K562 (cell line): ENCODE data around the gene PTPRM. TPM values are rescaled to one million over a fixed set of nuclear protein-coding genes. Genes with fewer than 3 reads are reported as not detected.

Experiments
- ELF2 ChIP-seq: fragments of 250-450 bp; sonication (Bioruptor Pico); IDR thresholded peaks from 2 replicates; pipeline ENCODE4 v1.5.0; 2021; ENCODE audit warnings: mild to moderate bottlenecking
- MEF2A ChIP-seq: IDR thresholded peaks from 2 replicates; pipeline ENCODE4 v1.6.1; 2011; ENCODE audit warnings: low read depth, mild to moderate bottlenecking, low read length, moderate library complexity; ENCODE audit not compliant: control insufficient read depth
- TCF7L2 ChIP-seq: fragments of 150-350 bp; IDR thresholded peaks from 2 replicates; pipeline ENCODE4 v1.6.1; 2016; ENCODE audit warnings: low read depth, mild to moderate bottlenecking, low read length, moderate library complexity
- polyA plus RNA-seq, 8 experiments: library from polyadenylated mRNA; depleted of rRNA in 4 of 8; stranded (reverse) in 5 of 8; unstranded in 3 of 8; fragments of >200 nt; fragmentation: Nextera tagmentation in 2 of 8; fragmentation: Illumina TruSeq in 1 of 8; extraction: Ambion mirVana in 2 of 8; extraction: Trizol in 1 of 8; gene quantifications; 2 replicates each; pipeline versions ENCODE4 v1.2.1 to v1.2.3, GENCODE V29; 2011 to 2014; ENCODE audit warnings: inconsistent platforms in 1 of 8, missing spikeins in 1 of 8
- total RNA-seq, 7 experiments: library from RNA; depleted of rRNA in 6 of 7; stranded (reverse); fragments of >200 nt in 6 of 7; fragmentation: Illumina TruSeq in 2 of 7; extraction: Trizol in 2 of 7; gene quantifications; 2 replicates each; pipeline versions ENCODE4 v1.2.1 to v1.2.3, GENCODE V29; 2011 to 2021; ENCODE audit warnings: low replicate concordance in 1 of 7
- TF ChIP-seq, protein P1 (sequence below): fragments of 200-600 bp; sonication (generic); IDR thresholded peaks from one replicate; pipeline ENCODE4 v1.6.1; 2012; ENCODE audit warnings: mild to moderate bottlenecking, low read depth, low read length, inconsistent platforms
- TF ChIP-seq, protein P2 (sequence below): IDR thresholded peaks from 3 replicates; pipeline ENCODE4 v1.6.1; 2011; ENCODE audit warnings: borderline replicate concordance, mild to moderate bottlenecking; ENCODE audit not compliant: insufficient read length, insufficient read depth
- TF ChIP-seq, protein P3 (sequence below): sonication (generic); formaldehyde crosslinking; IDR thresholded peaks from 2 replicates; pipeline ENCODE4 v1.8.0; 2023; ENCODE audit warnings: mild to moderate bottlenecking, missing genetic modification reagents
- TF ChIP-seq, protein P4 (sequence below): fragments of 450-650 bp; IDR thresholded peaks from 2 replicates; pipeline ENCODE4 v1.6.1; 2016; ENCODE audit warnings: low read depth, mild to moderate bottlenecking, moderate library complexity

Gene PTPRM
- total and polyA plus RNA-seq, 9 of the 15 experiments (the other 6 are each of a cell fraction or from before 2014, with no cell fraction given) = 0.03 to 0.16 (median 0.08) TPM; not detected in 3

DNA sequence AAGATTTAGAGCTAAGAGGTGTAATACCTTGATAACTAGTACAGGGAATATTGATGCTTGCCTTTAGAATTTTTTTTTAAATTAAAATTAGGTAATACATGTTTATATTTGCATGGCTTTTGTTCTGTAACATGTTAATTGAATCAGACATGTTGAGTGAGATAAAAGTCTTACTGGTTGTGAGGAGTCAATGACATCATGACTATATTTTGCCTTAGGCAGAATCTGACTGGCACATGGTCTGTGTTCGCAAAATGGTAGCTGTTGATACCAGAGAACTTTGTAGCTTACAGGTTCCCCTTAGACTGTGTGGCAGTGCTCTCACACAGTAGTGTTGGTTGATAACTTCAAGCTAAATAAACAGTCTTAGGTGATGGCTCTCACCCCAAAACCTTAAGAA lies 199.7 kb downstream of the PTPRM start (continued):
- TF ChIP-seq, protein P1, sequence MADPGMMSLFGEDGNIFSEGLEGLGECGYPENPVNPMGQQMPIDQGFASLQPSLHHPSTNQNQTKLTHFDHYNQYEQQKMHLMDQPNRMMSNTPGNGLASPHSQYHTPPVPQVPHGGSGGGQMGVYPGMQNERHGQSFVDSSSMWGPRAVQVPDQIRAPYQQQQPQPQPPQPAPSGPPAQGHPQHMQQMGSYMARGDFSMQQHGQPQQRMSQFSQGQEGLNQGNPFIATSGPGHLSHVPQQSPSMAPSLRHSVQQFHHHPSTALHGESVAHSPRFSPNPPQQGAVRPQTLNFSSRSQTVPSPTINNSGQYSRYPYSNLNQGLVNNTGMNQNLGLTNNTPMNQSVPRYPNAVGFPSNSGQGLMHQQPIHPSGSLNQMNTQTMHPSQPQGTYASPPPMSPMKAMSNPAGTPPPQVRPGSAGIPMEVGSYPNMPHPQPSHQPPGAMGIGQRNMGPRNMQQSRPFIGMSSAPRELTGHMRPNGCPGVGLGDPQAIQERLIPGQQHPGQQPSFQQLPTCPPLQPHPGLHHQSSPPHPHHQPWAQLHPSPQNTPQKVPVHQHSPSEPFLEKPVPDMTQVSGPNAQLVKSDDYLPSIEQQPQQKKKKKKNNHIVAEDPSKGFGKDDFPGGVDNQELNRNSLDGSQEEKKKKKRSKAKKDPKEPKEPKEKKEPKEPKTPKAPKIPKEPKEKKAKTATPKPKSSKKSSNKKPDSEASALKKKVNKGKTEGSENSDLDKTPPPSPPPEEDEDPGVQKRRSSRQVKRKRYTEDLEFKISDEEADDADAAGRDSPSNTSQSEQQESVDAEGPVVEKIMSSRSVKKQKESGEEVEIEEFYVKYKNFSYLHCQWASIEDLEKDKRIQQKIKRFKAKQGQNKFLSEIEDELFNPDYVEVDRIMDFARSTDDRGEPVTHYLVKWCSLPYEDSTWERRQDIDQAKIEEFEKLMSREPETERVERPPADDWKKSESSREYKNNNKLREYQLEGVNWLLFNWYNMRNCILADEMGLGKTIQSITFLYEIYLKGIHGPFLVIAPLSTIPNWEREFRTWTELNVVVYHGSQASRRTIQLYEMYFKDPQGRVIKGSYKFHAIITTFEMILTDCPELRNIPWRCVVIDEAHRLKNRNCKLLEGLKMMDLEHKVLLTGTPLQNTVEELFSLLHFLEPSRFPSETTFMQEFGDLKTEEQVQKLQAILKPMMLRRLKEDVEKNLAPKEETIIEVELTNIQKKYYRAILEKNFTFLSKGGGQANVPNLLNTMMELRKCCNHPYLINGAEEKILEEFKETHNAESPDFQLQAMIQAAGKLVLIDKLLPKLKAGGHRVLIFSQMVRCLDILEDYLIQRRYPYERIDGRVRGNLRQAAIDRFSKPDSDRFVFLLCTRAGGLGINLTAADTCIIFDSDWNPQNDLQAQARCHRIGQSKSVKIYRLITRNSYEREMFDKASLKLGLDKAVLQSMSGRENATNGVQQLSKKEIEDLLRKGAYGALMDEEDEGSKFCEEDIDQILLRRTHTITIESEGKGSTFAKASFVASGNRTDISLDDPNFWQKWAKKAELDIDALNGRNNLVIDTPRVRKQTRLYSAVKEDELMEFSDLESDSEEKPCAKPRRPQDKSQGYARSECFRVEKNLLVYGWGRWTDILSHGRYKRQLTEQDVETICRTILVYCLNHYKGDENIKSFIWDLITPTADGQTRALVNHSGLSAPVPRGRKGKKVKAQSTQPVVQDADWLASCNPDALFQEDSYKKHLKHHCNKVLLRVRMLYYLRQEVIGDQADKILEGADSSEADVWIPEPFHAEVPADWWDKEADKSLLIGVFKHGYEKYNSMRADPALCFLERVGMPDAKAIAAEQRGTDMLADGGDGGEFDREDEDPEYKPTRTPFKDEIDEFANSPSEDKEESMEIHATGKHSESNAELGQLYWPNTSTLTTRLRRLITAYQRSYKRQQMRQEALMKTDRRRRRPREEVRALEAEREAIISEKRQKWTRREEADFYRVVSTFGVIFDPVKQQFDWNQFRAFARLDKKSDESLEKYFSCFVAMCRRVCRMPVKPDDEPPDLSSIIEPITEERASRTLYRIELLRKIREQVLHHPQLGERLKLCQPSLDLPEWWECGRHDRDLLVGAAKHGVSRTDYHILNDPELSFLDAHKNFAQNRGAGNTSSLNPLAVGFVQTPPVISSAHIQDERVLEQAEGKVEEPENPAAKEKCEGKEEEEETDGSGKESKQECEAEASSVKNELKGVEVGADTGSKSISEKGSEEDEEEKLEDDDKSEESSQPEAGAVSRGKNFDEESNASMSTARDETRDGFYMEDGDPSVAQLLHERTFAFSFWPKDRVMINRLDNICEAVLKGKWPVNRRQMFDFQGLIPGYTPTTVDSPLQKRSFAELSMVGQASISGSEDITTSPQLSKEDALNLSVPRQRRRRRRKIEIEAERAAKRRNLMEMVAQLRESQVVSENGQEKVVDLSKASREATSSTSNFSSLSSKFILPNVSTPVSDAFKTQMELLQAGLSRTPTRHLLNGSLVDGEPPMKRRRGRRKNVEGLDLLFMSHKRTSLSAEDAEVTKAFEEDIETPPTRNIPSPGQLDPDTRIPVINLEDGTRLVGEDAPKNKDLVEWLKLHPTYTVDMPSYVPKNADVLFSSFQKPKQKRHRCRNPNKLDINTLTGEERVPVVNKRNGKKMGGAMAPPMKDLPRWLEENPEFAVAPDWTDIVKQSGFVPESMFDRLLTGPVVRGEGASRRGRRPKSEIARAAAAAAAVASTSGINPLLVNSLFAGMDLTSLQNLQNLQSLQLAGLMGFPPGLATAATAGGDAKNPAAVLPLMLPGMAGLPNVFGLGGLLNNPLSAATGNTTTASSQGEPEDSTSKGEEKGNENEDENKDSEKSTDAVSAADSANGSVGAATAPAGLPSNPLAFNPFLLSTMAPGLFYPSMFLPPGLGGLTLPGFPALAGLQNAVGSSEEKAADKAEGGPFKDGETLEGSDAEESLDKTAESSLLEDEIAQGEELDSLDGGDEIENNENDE = no peak
- TF ChIP-seq, protein P2, sequence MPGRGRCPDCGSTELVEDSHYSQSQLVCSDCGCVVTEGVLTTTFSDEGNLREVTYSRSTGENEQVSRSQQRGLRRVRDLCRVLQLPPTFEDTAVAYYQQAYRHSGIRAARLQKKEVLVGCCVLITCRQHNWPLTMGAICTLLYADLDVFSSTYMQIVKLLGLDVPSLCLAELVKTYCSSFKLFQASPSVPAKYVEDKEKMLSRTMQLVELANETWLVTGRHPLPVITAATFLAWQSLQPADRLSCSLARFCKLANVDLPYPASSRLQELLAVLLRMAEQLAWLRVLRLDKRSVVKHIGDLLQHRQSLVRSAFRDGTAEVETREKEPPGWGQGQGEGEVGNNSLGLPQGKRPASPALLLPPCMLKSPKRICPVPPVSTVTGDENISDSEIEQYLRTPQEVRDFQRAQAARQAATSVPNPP = no peak
- TF ChIP-seq, protein P3, sequence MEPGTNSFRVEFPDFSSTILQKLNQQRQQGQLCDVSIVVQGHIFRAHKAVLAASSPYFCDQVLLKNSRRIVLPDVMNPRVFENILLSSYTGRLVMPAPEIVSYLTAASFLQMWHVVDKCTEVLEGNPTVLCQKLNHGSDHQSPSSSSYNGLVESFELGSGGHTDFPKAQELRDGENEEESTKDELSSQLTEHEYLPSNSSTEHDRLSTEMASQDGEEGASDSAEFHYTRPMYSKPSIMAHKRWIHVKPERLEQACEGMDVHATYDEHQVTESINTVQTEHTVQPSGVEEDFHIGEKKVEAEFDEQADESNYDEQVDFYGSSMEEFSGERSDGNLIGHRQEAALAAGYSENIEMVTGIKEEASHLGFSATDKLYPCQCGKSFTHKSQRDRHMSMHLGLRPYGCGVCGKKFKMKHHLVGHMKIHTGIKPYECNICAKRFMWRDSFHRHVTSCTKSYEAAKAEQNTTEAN (CRISPR knock-in tag) = no peak
- TF ChIP-seq, protein P4, sequence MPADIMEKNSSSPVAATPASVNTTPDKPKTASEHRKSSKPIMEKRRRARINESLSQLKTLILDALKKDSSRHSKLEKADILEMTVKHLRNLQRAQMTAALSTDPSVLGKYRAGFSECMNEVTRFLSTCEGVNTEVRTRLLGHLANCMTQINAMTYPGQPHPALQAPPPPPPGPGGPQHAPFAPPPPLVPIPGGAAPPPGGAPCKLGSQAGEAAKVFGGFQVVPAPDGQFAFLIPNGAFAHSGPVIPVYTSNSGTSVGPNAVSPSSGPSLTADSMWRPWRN = no peak
- TF ChIP-seq TCF7L2 (no peak), MEF2A (no peak), ELF2 (CRISPR knock-in tag) (no peak)
